Colonic mucosa (tissue), 4 donors: ENCODE measurements around the gene FAM25G. TPM values are rescaled to one million over a fixed set of nuclear protein-coding genes. Genes with fewer than 3 reads are reported as not detected.
"Not testable (repeated sequence)": the region's sequence is repeated elsewhere in the genome, so short reads cannot be mapped to it uniquely, and the experiment has no call there.

Experiments used
- DNase-seq: peaks from one replicate; pipeline ENCODE4 v3.0.0-alpha.2; 2020
- H3K27ac ChIP-seq: fragments of 200-600 bp; one replicate; pipeline ENCODE4 v1.8.0; 2021
- H3K27me3 ChIP-seq: fragments of 200-600 bp; one replicate; pipeline ENCODE4 v1.8.0; 2021
- H3K36me3 ChIP-seq: fragments of 200-600 bp; one replicate; pipeline ENCODE4 v1.8.0; 2021
- H3K4me1 ChIP-seq: fragments of 200-600 bp; one replicate; pipeline ENCODE4 v1.8.0; 2021; ENCODE audit warnings: mild to moderate bottlenecking
- H3K4me3 ChIP-seq: fragments of 200-600 bp; one replicate; pipeline ENCODE4 v1.8.0; 2021
- H3K9ac ChIP-seq, 2 donors: one replicate each; pipeline ENCODE4 v1.7.0; 2013; ENCODE audit warnings: control low read depth in 2 of 2, low read depth in 2 of 2, low read length in 2 of 2
- H3K9me3 ChIP-seq: fragments of 200-600 bp; one replicate; pipeline ENCODE4 v1.8.0; 2021
- intact Hi-C: fragments of 100-400 bp; cut with DNase I; formaldehyde crosslinking; loops from one replicate; pipeline ENCODE4 v1.14.1; 2022
- total RNA-seq, 2 donors: library from RNA; stranded (reverse); fragmentation: NEBNext Ultra II Directional in 1 of 2; extraction: Animal tissue kit (Norgen Biotek cat#: 25700) in 1 of 2; gene quantifications; one replicate each; pipeline ENCODE4 v1.2.1, GENCODE V29; 2021
- TF ChIP-seq, protein P1 (sequence below): fragments of 200-600 bp; IDR thresholded peaks from one replicate; pipeline ENCODE4 v1.8.0; 2022; ENCODE audit warnings: antibody characterized with exemption, mild to moderate bottlenecking
- donor health status: healthy.
- donor health status: DM: no; HTN: no; CAD: no.
- donor health status: DM: no; HTN: no; CAD: no.

Gene FAM25G
- total RNA-seq, 2 donors from 2014 or later: 0.98 TPM; not detected in 1

DNA sequence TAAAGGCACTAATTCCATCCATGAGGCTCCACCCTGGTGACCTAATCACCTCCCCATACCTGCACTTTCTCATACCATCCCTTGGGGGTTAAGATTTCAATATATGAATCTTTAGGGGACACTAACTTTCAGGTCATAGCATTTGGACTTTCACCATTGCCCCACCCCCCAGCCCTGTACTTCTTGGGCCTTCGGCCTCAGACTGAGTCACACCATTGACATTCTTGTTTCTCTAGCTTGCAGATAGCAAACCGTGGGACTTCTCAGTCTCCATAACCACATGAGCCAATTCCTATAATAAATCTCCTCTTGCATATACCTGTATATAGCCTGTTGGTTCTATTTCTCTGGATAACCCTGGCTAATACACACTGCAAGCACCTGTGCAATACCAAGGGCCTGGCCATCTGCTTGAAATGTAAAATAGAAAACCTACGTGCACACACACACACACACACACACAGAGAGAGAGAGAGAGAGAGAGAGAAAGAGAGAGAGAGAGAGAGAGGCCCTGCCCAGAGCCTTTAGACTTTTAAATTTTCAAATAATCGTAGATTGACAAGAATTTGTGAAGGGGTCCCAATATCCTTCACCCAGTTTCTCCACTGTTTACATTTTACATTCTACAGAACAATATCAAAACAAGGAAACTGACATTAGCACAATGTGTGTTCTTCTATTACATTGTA lies 32.9 kb downstream of the FAM25G start:
- Histone ChIP-seq H3K4me1 (no peaks in the 10 kb centered on the region), H3K27ac (no peak overlapping the region), H3K9ac (no peak overlapping the region), H3K4me3 (no peak overlapping the region), H3K36me3 (no peaks in the 10 kb centered on the region), H3K27me3 (no peaks in the 10 kb centered on the region), H3K9me3 (no peaks in the 10 kb centered on the region)
- intact Hi-C loops: no loop called here
- TF ChIP-seq, protein P1, sequence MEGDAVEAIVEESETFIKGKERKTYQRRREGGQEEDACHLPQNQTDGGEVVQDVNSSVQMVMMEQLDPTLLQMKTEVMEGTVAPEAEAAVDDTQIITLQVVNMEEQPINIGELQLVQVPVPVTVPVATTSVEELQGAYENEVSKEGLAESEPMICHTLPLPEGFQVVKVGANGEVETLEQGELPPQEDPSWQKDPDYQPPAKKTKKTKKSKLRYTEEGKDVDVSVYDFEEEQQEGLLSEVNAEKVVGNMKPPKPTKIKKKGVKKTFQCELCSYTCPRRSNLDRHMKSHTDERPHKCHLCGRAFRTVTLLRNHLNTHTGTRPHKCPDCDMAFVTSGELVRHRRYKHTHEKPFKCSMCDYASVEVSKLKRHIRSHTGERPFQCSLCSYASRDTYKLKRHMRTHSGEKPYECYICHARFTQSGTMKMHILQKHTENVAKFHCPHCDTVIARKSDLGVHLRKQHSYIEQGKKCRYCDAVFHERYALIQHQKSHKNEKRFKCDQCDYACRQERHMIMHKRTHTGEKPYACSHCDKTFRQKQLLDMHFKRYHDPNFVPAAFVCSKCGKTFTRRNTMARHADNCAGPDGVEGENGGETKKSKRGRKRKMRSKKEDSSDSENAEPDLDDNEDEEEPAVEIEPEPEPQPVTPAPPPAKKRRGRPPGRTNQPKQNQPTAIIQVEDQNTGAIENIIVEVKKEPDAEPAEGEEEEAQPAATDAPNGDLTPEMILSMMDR: no peak
- no peak for DNase-seq

DNA sequence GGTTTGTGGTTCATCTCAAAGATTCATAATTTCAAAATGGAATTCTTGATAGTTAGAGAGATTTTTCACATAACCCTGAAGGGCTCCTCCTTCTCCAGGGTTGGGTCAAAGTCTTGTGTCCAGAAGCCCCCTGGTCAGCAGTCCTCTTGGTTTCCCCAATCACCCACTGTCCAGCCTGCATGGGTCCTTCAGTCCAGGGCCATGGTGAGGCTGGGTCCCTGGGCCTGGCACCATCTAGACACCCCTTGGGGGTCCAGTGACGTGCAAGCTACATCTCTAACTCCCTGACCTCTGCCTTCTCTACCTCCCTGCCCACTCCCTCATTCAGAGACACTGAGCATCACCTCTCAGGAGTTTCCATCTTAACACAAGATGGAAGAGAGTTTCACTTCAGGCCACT lies 33.7 kb downstream of the FAM25G start:
- Histone ChIP-seq H3K4me1 (no peaks in the 10 kb centered on the region), H3K27me3 (no peaks in the 10 kb centered on the region), H3K9ac (no peak overlapping the region), H3K4me3 (no peak overlapping the region), H3K27ac (no peak overlapping the region), H3K9me3 (no peaks in the 10 kb centered on the region), H3K36me3 (no peaks in the 10 kb centered on the region)
- TF ChIP-seq, protein P1: no peak
- intact Hi-C loops: no loop called here
- no peak for DNase-seq

DNA sequence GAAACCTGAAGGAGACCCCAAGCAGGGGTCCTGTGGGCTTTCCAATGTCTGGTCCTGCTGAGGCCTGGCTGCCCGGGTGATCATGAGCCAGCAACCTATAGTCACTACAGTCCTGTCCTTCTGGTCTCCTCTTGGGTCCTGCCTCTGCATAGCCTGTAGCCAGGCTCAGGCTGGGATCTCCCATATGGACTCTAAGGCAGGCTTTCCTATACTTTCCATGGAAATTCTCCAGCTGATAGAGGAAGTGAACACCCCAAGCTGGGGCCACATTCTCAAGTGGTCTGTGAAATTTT lies 34.0 kb downstream of the FAM25G start:
- Histone ChIP-seq H3K27ac (no peak overlapping the region), H3K36me3 (no peaks in the 10 kb centered on the region)
- intact Hi-C loops: no loop called here

DNA sequence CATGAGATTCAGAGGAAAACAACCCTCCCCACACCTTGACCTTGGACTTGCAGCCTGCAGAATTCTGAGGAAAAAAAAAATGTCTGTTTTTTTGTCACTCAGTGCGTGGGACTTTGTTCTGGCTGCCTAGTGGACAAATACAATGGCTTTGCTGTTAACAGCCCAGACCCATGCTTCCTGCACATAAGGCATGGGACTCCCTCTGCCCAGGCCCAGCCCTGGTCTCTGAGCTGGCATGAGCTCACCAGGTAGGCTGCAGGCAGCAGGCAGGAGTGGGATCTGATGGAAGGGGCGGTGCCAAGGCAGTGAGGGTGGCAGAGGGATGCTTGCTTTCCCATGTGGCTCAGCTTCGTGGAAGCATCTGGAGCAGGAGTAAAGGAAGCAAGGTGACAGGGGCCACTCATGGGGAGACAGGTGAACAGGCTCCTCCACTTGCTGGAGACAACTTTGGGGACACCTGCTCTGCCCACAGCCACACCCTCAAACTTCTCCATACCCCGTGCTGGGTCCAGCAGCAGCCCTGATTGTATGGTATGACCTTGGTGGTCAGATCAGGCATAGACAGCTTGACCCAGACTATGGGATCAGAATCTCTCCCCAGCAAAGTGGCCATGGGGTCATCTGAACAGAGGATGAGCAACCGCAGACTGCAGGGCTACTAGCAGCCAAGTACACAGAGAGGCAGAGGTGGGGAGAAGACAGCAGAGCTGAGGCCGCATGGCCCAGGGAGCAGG lies 34.5 kb downstream of the FAM25G start:
- Histone ChIP-seq H3K27ac (no peak overlapping the region), H3K27me3 (no peaks in the 10 kb centered on the region)
- DNase-seq: no peak

More for the DNA sequence above, 34.0 kb downstream of the FAM25G start:
- Histone ChIP-seq H3K4me1 (no peaks in the 10 kb centered on the region), H3K4me3 (no peak overlapping the region), H3K27me3 (no peaks in the 10 kb centered on the region), H3K9me3 (no peaks in the 10 kb centered on the region), H3K9ac (no peak overlapping the region)
- no peak for DNase-seq
- TF ChIP-seq, protein P1: no peak

DNA sequence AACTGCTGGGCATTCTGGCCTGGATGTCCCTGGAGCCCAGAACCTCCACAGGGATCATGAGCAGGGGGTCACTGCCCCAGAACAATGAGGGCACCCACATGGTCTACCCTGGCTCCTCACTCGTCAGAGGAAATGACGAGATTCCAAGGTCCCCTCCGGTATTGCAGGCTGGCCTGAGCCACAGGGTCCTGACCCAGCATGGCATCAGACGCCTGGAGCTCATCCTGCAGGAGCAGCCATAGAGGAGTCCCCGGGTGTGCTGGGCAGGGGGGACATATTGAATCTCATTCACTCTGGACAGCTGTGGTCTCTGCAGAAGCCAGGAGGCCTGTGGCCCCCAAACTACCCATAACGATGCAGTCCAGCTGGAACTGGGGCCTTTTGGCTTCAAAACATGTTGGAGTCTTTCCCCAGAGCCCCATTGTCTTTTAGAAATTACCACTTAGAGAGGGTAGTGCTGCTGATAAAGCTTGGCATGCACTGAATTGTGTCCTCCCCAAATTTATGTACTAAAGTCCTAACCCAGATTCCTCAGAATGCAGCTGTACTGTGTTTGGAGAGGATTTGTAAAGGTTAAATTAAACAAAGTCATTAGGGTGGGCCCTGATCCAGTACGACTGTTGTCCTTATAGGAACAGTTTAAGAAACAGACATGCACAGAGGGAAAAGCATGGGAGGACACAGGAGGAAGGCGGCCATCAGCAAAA lies 35.3 kb downstream of the FAM25G start:
- H3K27me3 ChIP-seq: no peaks in the 10 kb centered on the region
- no peak for DNase-seq
- intact Hi-C loops: no loop called here
- H3K36me3 ChIP-seq: no peaks in the 10 kb centered on the region
- H3K4me3 ChIP-seq: no peak overlapping the region
- no peaks in the 10 kb centered on the region for H3K4me1 ChIP-seq
- no peaks in the 10 kb centered on the region for H3K9me3 ChIP-seq
- H3K9ac ChIP-seq: no peak overlapping the region
- TF ChIP-seq, protein P1: no peak
- no peak overlapping the region for H3K27ac ChIP-seq

More for the DNA sequence above, 34.5 kb downstream of the FAM25G start:
- H3K9me3 ChIP-seq: no peaks in the 10 kb centered on the region
- H3K36me3 ChIP-seq: no peaks in the 10 kb centered on the region
- H3K4me1 ChIP-seq: no peaks in the 10 kb centered on the region
- intact Hi-C loops: no loop called here
- H3K9ac ChIP-seq: no peak overlapping the region
- TF ChIP-seq, protein P1: no peak
- no peak overlapping the region for H3K4me3 ChIP-seq

DNA sequence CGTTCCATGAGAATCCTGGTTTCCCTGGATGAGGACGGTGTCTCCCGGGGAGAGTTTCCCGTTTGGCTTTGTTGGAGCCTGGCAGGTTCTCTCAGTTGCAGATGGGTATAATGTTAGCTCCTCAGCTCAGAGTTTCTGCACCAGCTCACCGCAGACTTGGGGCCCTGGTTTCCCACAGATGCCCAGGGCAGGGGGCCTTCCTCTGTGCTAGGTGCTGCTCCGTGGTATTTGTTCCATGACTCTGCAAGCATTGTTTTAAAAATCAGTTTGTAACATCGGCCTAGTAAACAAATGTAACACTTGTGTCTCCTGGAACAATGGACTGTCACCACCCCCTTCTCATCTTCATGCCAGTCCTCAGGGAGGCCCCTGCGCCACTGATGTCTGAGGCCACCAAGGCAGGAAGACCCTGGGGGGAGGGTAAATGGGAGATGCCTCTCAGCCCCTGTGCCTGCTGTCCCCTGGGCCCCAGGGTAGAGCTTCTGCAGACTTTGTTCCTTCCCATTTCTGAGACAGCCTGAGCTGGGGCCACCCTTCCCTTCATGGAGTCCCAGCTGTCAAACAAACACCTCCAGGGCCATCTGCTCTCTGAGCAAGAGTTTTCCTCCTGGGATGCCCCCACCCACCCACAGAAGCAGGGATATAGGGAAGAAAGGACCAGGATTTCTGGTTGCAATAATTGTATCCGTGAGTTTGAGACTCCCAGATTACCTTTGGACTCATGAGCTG lies 36.0 kb downstream of the FAM25G start:
- H3K9ac ChIP-seq, H3K27ac ChIP-seq, H3K9me3 ChIP-seq, H3K27me3 ChIP-seq, H3K4me3 ChIP-seq, H3K36me3 ChIP-seq, DNase-seq, intact Hi-C loops, H3K4me1 ChIP-seq: not testable (repeated sequence)
